Endodermal cell (in vitro differentiated cells): ENCODE results near the gene KLK1. TPM values are rescaled to one million over a fixed set of nuclear protein-coding genes. Genes with fewer than 3 reads are reported as not detected.

Experiments used
- DNase-seq: peaks from one replicate; pipeline ENCODE4 v3.0.0-alpha.2; 2017
- H3K27ac ChIP-seq: 2 replicates; pipeline ENCODE4 v1.5.1; 2013; ENCODE audit warnings: mild to moderate bottlenecking, low read depth, low read length, moderate library complexity
- H3K27me3 ChIP-seq: 2 replicates; pipeline ENCODE4 v1.6.1; 2013; ENCODE audit warnings: mild to moderate bottlenecking, low read length, moderate library complexity; ENCODE audit not compliant: insufficient read depth, control insufficient read depth, poor library complexity, severe bottlenecking
- H3K36me3 ChIP-seq: 2 replicates; pipeline ENCODE4 v1.7.0; 2013; ENCODE audit warnings: mild to moderate bottlenecking, low read length, moderate library complexity; ENCODE audit not compliant: control insufficient read depth, insufficient read depth
- H3K4me1 ChIP-seq: one replicate; pipeline ENCODE4 v1.7.0; 2013; ENCODE audit warnings: low read length; ENCODE audit not compliant: control insufficient read depth, insufficient read depth
- H3K4me3 ChIP-seq: 2 replicates; pipeline ENCODE4 v1.5.1; 2013; ENCODE audit warnings: mild to moderate bottlenecking, low read length, moderate library complexity
- H3K9ac ChIP-seq: 2 replicates; pipeline ENCODE4 v1.6.1; 2013; ENCODE audit warnings: mild to moderate bottlenecking, low read length, moderate library complexity; ENCODE audit not compliant: poor library complexity, severe bottlenecking; ENCODE audit errors: extremely low read depth
- H3K9me3 ChIP-seq: 2 replicates; pipeline ENCODE4 v1.6.1; 2013; ENCODE audit warnings: mild to moderate bottlenecking, low read length, moderate library complexity; ENCODE audit not compliant: control insufficient read depth
- H3K27ac Mint-ChIP-seq: 2 replicates; pipeline ENCODE4 v1.8.0; 2020; ENCODE audit warnings: mixed read lengths
- H3K27me3 Mint-ChIP-seq: 2 replicates; pipeline ENCODE4 v1.8.0; 2021; ENCODE audit warnings: mild to moderate bottlenecking, mixed read lengths; ENCODE audit not compliant: insufficient read depth
- H3K36me3 Mint-ChIP-seq: 2 replicates; pipeline ENCODE4 v1.8.0; 2020; ENCODE audit warnings: low read depth, mixed read lengths
- H3K4me1 Mint-ChIP-seq: 2 replicates; pipeline ENCODE4 v1.8.0; 2020; ENCODE audit warnings: mixed read lengths
- H3K4me3 Mint-ChIP-seq: 2 replicates; pipeline ENCODE4 v1.8.0; 2020; ENCODE audit warnings: mild to moderate bottlenecking, moderate library complexity, mixed read lengths
- H3K9me3 Mint-ChIP-seq: 2 replicates; pipeline ENCODE4 v1.8.0; 2020; ENCODE audit warnings: mild to moderate bottlenecking, mixed read lengths
- WGBS, 2 experiments: methylation state at CpG; one replicate each; pipeline versions ENCODE4 v1.1.5 to v1.1.7; 2013; ENCODE audit warnings: missing lambda C conversion rate in 2 of 2, mixed read lengths in 1 of 2; ENCODE audit not compliant: insufficient coverage in 1 of 2, insufficient read length in 1 of 2; 5-methylcytosine and 5-hydroxymethylcytosine counted together
- total RNA-seq, 2 donors: library from RNA; stranded (reverse); fragmentation: NEBNext Ultra II Directional in 1 of 2; extraction: Animal tissue kit (Norgen Biotek cat#: 25700) in 1 of 2; gene quantifications; 2 replicates in 1 of 2; 3 replicates in 1 of 2; pipeline ENCODE4 v1.2.1, GENCODE V29; 2021
- TF ChIP-seq, protein P1 (sequence below): fragments of 200-600 bp; sonication (generic); conservative IDR thresholded peaks from 2 replicates; pipeline ENCODE4 v1.5.0; 2021; ENCODE audit warnings: antibody characterized with exemption, mild to moderate bottlenecking

KLK1 gene
- total RNA-seq, 2 donors from 2014 or later: 0.75 to 0.82 TPM

GRCh38 chr19:50829801-50830200, 6.2 kb upstream of the KLK1 start:
- Mint-ChIP-seq H3K4me1 (no peaks in the 10 kb centered on the region), H3K27ac (no peak overlapping the region), H3K36me3 (no peaks in the 10 kb centered on the region), H3K9me3 (no peaks in the 10 kb centered on the region), H3K4me3 (no peak overlapping the region), H3K27me3 (peaks cover 63% of the 10 kb centered on the region)
- no peak for DNase-seq
- Histone ChIP-seq H3K27ac (no peak overlapping the region), H3K9ac (no peak overlapping the region), H3K36me3 (no peaks in the 10 kb centered on the region), H3K9me3 (no peaks in the 10 kb centered on the region), H3K27me3 (peaks cover 2% of the 10 kb centered on the region), H3K4me3 (no peak overlapping the region), H3K4me1 (no peaks in the 10 kb centered on the region)
- 61% methylated on average over 5 of the region's 5 CpGs; no CpG with 5 or more reads in 1 of the 2 experiments for WGBS, 2 experiments
- TF ChIP-seq, protein P1, sequence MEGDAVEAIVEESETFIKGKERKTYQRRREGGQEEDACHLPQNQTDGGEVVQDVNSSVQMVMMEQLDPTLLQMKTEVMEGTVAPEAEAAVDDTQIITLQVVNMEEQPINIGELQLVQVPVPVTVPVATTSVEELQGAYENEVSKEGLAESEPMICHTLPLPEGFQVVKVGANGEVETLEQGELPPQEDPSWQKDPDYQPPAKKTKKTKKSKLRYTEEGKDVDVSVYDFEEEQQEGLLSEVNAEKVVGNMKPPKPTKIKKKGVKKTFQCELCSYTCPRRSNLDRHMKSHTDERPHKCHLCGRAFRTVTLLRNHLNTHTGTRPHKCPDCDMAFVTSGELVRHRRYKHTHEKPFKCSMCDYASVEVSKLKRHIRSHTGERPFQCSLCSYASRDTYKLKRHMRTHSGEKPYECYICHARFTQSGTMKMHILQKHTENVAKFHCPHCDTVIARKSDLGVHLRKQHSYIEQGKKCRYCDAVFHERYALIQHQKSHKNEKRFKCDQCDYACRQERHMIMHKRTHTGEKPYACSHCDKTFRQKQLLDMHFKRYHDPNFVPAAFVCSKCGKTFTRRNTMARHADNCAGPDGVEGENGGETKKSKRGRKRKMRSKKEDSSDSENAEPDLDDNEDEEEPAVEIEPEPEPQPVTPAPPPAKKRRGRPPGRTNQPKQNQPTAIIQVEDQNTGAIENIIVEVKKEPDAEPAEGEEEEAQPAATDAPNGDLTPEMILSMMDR: no peak

- Mint-ChIP-seq H3K4me1 (no peaks in the 10 kb centered on the region), H3K27ac (no peak overlapping the region), H3K9me3 (no peaks in the 10 kb centered on the region), H3K27me3 (peaks cover 66% of the 10 kb centered on the region), H3K36me3 (no peaks in the 10 kb centered on the region), H3K4me3 (no peak overlapping the region)
- TF ChIP-seq, protein P1: no peak
- H3K27ac ChIP-seq: no peak overlapping the region
- WGBS, 2 experiments: 89 to 100% methylated on average over 2 to 13 of the region's 14 CpGs
- H3K36me3 ChIP-seq: no peaks in the 10 kb centered on the region
- H3K27me3 ChIP-seq: peaks cover 5% of the 10 kb centered on the region
- H3K4me3 ChIP-seq: no peak overlapping the region
- H3K4me1 ChIP-seq: no peaks in the 10 kb centered on the region
- H3K9ac ChIP-seq: no peak overlapping the region
- H3K9me3 ChIP-seq: no peaks in the 10 kb centered on the region
- DNase-seq: no peak
Measured at GRCh38 chr19:50827476-50827875, 3.9 kb upstream of the KLK1 start.

DNA sequence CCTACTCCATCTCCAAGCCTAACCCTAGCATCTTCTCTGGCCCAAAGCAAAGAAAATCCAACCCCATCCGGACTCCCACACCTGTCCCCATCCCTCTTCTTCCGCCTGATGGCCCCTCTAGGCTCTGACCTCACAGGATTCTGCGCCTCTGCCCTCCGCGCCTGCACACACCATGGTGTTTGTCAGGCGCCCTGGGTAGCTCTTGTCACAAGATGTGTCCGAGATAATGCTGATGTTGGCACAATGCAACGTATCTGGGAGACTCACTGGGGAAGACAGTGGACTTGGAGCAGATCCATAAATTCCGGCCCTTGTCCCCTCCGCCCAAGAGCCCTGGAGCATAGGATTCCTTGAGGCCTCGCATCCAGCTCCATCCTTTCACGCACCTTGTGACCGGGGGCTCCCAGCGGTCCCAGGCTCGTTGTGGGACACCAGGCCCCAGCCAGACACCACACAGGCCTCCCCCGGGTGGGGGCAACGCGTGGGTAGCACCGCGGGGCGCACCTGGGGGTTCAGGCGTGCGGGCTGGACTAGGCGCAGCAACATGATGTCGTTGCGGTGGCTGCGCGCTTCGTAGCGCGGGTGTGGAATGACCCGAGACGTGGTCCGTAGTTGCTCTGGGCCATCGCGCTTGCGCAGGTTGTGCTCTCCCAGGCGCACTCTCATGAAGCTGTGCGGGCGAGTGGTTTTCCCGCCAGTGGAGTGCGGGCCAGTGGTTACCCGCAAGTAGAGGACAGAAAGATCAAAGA, 3.1 kb upstream of the KLK1 start:
- Mint-ChIP-seq H3K4me3 (no peak overlapping the region), H3K27me3 (peaks cover 68% of the 10 kb centered on the region), H3K27ac (no peak overlapping the region), H3K9me3 (no peaks in the 10 kb centered on the region), H3K4me1 (no peaks in the 10 kb centered on the region), H3K36me3 (no peaks in the 10 kb centered on the region)
- TF ChIP-seq, protein P1: no peak
- Histone ChIP-seq H3K36me3 (no peaks in the 10 kb centered on the region), H3K4me1 (no peaks in the 10 kb centered on the region), H3K9ac (no peak overlapping the region), H3K4me3 (no peak overlapping the region), H3K27me3 (peaks cover 13% of the 10 kb centered on the region), H3K27ac (no peak overlapping the region), H3K9me3 (no peaks in the 10 kb centered on the region)
- no peak for DNase-seq
- 88 to 93% methylated on average over 15 to 43 of the region's 43 CpGs for WGBS, 2 experiments
